GM13977 (cell line): ENCODE results near the gene CYREN.

Source experiments
- DNase-seq: peaks from one replicate; pipeline ENCODE4 v3.0.0; 2012; ENCODE audit warnings: low spot score
- CTCF ChIP-seq: IDR thresholded peaks from 2 replicates; pipeline ENCODE4 v1.5.1; 2012; ENCODE audit warnings: mild to moderate bottlenecking, control low read depth; ENCODE audit not compliant: insufficient read depth; ENCODE audit errors: extremely low read depth, missing control alignments
- in situ Hi-C: fragments of 300-500 bp; cut with MboI; formaldehyde crosslinking; loops from one replicate; pipeline ENCODE4 v1.12.0; 2022; ENCODE audit warnings: low sequenced_read_pairs, low pct_unique_long_range_greater_than_20kb, mixed read lengths, inconsistent platforms; ENCODE audit not compliant: unreplicated experiment

The CYREN gene

GRCh38 chr7:135211179-135211945 is 40.9 kb upstream of the CYREN start, which contains the start of gene WDR91:
Gene WDR91 (minus strand): TSS chr7:135211526. CDS start chr7:135211502, 24 bp downstream.
- no peak for TF ChIP-seq CTCF
- peak; percentile 100 for DNase-seq
- in situ Hi-C loops = no loop called here

- no peak for DNase-seq
- no peak for TF ChIP-seq CTCF
- in situ Hi-C loops = no loop called here
These were observed 40.3 kb upstream of the CYREN start for GRCh38 chr7:135210888-135211178.

- no peak for TF ChIP-seq CTCF
- no peak for DNase-seq
- in situ Hi-C loops = no loop called here
These were observed 38.8 kb upstream of the CYREN start for GRCh38 chr7:135209225-135209834.

GRCh38 chr7:135208102-135208793 is 37.7 kb upstream of the CYREN start:
- TF ChIP-seq CTCF = no peak
- no peak for DNase-seq
- in situ Hi-C loops = no loop called here

GRCh38 chr7:135207406-135208101 is 37.0 kb upstream of the CYREN start:
- no peak for TF ChIP-seq CTCF
- in situ Hi-C loops = no loop called here
- DNase-seq = no peak

GRCh38 chr7:135206941-135207391 is 36.5 kb upstream of the CYREN start:
- no peak for TF ChIP-seq CTCF
- peak; percentile 67 for DNase-seq
- in situ Hi-C loops = no loop called here
